ENCODE measurements around the gene ZBTB5.

Gene ZBTB5

DNA sequence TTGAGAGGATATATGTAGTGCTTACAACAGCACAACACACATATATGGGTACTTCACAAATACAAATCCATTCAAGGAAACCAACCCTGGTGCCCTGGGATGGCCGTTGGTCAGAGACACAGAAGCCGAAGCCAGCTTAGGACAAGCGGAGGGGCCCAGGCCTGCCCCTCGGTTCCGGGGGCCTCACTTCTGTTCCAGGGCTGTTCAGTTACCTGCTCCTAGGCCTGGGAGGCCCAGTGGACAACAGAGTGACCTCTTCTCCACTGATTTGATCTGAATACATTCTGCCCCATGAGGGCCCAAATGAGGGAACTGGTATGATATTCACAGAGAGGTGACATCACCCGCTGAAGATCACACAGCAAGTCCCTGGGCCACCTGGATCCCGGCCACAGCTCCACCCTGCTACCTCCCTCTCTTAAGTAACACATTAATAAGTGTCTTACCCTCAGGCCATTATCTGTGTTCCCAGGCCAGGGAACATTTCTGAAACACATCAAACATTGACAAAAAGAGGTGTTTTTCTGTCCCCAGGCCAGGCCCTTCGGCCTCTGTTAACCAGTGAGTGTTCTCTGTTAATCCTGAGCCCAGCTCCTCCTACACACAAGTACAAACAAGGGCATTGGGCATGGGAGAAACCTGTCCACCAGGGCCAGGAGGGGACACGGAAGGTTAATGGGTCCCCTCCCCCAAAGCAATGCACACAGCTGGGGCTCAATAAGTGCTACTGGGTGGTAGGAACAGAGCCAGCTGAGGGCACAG is 47.2 kb downstream of the ZBTB5 start:
- DNase-seq (ENCODE audit: insufficient read length) (no peak), FAIRE-seq (no peak)
- TF ChIP-seq POLR2AphosphoS5 (IDR thresholded peaks at IDR 0.05; ENCODE audit: low read depth, low read length), result no peak
- no peak for TF ChIP-seq POLR2A (IDR thresholded peaks at IDR 0.05; ENCODE audit: low read depth, low read length)
- TF ChIP-seq TAF1 (IDR thresholded peaks at IDR 0.05; ENCODE audit: borderline replicate concordance, low read depth, low read length), result no peak

DNA sequence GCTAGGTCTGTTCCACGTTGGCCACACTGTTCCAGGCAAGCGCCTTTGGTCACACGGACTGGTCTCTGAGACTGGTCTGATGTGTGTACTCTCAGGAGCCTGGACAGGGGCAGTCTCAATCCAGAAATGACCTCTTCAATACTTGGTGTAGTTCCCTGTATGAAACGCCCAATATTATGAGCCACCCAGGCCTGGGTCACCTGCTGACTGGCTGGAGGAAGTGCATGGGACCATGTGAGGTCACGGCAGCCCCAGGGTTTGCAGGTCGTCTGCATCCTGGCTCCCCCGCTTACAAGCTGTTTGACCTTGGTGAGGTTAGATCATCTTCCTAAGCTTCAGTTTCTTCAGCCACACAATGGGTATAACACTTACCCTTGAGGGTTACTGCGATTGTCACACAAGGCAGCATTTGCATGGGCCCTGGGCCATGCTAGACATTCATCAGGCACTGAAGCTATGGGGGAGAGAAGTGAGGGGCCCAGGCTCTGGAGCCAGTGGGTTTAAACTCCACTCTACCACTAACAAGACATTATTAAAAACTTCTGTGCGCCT is 47.9 kb downstream of the ZBTB5 start:
- FAIRE-seq (no peak), DNase-seq (ENCODE audit: insufficient read length) (no peak)
- TF ChIP-seq TAF1 (IDR thresholded peaks at IDR 0.05; ENCODE audit: borderline replicate concordance, low read depth, low read length) (no peak), POLR2AphosphoS5 (IDR thresholded peaks at IDR 0.05; ENCODE audit: low read depth, low read length) (no peak), POLR2A (IDR thresholded peaks at IDR 0.05; ENCODE audit: low read depth, low read length) (no peak)

DNA sequence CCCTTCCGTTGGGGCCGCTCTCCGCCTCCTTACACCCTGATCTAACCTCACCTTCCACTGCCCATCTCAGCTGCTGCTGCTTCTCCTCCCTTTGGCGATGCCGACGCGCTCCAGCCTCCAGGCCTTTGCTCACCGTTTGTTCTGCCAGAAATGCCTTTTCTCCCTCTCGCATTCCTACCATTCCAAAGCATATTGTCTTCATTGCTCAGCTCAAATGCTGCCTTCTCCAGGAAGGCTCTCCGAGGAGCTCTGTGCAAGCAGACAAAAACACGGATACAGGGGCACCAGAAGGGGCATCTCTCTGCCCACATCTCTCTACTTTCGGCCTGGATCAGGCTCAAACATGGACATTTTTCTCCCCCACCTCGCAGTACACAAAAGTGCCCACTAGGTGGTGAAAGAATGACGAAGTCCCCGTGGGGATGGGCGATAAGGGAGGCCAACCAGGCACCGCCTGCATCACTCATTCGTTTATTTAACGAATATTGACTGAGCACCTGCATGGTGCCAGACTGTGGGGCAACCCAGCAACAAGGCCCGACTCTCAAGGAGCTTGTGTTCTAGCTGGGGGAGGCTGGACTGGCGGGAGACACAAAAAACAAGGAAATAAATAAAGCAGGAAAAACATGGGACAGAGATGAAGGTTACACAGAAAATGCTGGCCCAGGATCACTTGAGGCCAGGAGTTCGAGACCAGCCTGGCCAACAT is 50.1 kb downstream of the ZBTB5 start:
- TF ChIP-seq TAF1 (IDR thresholded peaks at IDR 0.05; ENCODE audit: borderline replicate concordance, low read depth, low read length), result no peak
- TF ChIP-seq POLR2A (IDR thresholded peaks at IDR 0.05; ENCODE audit: low read depth, low read length), result no peak
- no peak for TF ChIP-seq POLR2AphosphoS5 (IDR thresholded peaks at IDR 0.05; ENCODE audit: low read depth, low read length)
- peak; percentile 50 for DNase-seq (ENCODE audit: insufficient read length)
- peak; percentile 92 for FAIRE-seq

DNA sequence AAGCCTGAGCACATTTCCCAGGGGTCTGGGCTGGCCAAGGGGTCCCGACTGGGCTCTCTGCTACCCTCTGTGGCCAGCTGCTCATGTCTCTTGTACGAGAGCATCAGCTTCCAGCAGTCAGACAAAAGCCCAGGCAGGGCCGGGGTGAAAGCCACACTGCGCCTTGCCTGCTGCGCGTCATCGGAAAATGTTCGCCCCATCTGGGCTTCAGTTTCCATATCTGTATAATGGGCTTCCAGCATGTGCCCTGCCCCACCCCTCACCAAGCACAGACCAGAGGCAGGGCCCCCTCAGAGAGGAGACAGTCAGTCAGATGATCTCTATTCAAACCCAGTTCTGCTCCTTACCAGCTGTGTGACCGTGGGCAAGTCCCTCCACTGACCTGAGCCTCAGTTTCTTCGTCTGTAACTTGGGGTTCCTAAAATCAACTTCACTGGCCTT is 50.7 kb downstream of the ZBTB5 start:
- DNase-seq (ENCODE audit: insufficient read length) (no peak), FAIRE-seq (no peak)
- TF ChIP-seq POLR2AphosphoS5 (IDR thresholded peaks at IDR 0.05; ENCODE audit: low read depth, low read length), result no peak
- TF ChIP-seq POLR2A (IDR thresholded peaks at IDR 0.05; ENCODE audit: low read depth, low read length), result no peak
- no peak for TF ChIP-seq TAF1 (IDR thresholded peaks at IDR 0.05; ENCODE audit: borderline replicate concordance, low read depth, low read length)

DNA sequence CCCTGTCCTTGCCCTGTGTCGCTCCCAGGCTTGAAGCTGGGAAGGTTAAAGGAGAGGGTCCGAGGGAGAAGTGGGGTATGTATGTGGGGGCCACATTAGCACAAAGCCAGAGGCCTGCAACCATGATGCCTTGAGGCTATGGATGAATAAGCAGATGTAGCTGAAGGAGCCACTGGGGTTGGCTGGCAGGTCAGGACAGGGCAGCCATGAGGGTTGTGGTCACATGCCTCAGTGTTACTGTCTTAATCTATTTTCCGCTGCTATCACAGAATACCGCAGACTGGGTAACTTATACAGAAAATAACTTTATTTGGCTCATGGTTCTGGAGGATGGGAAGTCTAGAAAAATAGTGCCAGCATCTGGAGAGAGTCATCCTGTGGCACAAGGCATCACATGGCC is 51.9 kb downstream of the ZBTB5 start:
- FAIRE-seq, result no peak
- no peak for TF ChIP-seq POLR2A (IDR thresholded peaks at IDR 0.05; ENCODE audit: low read depth, low read length)
- no peak for TF ChIP-seq TAF1 (IDR thresholded peaks at IDR 0.05; ENCODE audit: borderline replicate concordance, low read depth, low read length)
- no peak for TF ChIP-seq POLR2AphosphoS5 (IDR thresholded peaks at IDR 0.05; ENCODE audit: low read depth, low read length)
- DNase-seq (ENCODE audit: insufficient read length), result no peak

DNA sequence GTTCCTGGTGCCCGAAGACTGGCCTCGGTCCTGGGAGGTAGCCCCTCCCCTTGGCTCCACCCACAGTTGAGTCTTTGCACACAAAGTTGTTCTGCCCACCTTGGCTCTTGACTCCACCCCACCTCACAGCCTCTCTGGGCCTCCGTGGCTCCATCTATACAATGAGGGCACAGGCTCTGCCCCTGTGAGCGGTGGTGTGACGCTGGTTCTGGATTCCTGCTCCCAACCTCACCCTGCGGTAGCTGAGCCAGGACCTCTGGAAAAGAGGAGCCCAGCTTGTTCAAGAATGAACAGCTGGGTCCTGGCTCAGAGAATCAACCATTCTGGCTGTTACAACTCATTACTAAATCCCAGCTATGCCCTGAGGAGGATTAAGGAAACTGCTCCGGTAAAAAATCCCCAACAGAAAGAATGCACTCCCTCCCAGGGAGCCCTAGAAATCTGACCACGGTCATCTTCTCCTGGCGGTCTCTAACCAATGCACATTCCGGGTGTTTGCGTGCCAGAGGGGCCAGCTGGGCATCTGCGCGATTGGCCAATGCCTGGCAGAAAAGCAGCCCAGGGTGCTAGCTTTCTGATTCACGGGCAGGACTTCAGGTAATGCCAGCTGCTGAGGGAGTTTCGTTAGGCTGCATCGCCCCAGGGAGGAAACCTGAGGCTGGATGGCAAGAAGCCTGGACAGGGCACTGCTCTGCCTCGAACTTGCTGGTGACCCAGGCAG is 52.7 kb downstream of the ZBTB5 start:
- DNase-seq (ENCODE audit: insufficient read length) (no peak), FAIRE-seq (no peak)
- no peak for TF ChIP-seq POLR2AphosphoS5 (IDR thresholded peaks at IDR 0.05; ENCODE audit: low read depth, low read length)
- no peak for TF ChIP-seq TAF1 (IDR thresholded peaks at IDR 0.05; ENCODE audit: borderline replicate concordance, low read depth, low read length)
- no peak for TF ChIP-seq POLR2A (IDR thresholded peaks at IDR 0.05; ENCODE audit: low read depth, low read length)

DNA sequence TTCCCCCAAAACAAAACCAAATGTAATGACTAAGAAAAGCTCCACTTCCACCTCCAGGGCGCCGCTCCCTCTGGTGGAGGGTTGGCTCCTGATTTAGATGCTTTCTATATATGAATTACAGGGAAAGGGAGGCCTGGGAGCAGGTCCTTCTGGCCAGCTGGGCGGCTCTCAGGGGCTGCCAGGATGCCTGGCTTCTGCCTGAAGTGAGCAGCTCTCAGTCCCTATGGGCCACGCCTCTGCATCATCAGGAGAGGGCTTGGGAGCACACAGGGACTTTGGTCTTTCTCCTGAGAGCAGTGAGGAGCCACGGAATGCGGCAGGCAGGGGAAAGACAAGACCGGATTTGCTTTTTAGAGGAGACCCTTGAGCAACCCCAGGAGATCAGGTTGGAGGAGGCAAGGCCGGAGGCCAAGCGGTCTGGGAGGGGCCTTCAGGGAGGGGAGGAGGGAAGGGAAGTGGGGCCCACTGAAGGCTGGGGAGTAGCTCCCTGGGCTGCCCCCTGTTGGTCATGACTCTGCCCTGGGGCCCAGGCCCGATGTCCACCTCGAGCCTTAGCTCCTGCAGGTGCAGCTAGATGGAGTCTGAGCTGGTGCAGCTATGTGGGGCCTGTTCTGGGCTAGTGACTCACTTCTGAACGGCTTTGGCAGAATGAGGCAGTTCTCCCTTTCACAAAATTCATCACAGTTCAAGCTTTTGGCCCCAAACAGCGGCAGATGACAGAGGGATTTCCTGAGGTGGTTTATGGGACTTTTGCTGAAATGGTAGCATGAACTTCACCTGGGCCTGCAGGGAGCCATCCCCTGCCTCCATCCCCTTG is 54.1 kb downstream of the ZBTB5 start:
- TF ChIP-seq TAF1 (IDR thresholded peaks at IDR 0.05; ENCODE audit: borderline replicate concordance, low read depth, low read length), result peak; percentile 71
- peak; percentile 84 for TF ChIP-seq POLR2A (IDR thresholded peaks at IDR 0.05; ENCODE audit: low read depth, low read length)
- peak; percentile 91 for TF ChIP-seq POLR2AphosphoS5 (IDR thresholded peaks at IDR 0.05; ENCODE audit: low read depth, low read length)
- DNase-seq (ENCODE audit: insufficient read length) (peak; percentile 52), FAIRE-seq (peak; percentile 93)

DNA sequence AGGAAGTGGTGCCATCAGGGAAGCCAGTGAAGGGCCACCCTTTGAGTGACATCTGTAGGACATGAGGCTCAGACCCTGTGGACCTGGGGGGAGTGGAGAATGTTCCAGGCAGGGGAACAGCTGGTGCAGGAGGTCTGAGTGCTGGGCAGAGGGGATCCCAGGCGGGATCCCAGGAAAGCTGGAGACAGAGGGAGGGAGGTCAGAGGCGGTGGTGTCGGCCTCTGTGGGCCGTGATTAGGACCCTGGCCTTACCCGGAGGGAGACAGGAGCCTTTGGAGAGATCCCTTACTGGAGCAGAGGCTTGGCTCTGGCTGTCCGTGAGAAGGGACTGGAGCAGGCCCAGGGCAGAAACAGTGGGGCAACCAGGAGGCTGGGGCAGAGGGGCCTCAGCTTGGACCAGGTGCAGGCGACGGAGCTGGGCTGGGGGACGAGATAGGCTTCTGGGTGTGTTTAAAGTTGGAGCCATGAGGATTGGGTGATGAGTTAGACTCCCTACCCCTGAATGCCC is 54.8 kb downstream of the ZBTB5 start:
- no peak for DNase-seq (ENCODE audit: insufficient read length)
- no peak for FAIRE-seq
- TF ChIP-seq TAF1 (IDR thresholded peaks at IDR 0.05; ENCODE audit: borderline replicate concordance, low read depth, low read length) (no peak), POLR2A (IDR thresholded peaks at IDR 0.05; ENCODE audit: low read depth, low read length) (peak; percentile 81), POLR2AphosphoS5 (IDR thresholded peaks at IDR 0.05; ENCODE audit: low read depth, low read length) (peak; percentile 91)

DNA sequence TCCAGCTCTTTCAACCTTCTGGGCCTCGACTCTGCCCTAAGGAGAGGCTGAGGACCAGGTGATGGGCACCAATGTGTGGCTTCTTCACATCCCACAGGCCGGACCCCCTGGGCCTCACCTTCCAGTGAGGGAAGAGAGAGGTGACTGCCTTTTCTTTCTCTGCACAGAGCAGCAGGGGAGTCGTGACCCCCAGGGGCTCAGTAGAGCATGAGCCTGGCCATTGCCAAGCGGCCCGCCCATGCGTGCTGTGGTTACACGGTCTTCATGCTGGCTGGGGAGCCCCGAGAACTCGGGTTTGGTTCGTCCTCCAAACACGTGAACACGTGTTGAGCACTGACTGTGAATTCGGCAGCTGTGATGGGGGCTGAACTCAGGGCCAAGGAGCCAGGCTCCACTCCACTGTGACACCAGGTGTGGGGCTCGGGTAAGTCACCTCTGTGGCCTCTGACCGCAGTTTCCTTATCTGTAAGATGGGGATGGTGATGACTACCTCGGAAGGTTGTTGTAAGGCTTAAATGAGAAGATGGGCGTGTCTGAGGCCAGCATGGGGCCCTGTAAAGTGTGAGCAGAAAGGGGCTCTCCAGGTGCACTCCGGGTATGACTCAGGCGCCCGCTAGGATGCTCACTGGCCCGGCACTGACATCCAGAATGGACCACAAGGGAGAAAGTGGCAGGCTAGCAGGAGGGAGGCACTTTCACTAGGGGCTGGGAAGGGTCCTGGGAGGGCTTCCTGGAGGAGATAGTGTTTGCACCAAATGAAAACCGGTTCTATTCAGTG is 56.1 kb downstream of the ZBTB5 start:
- TF ChIP-seq POLR2A (IDR thresholded peaks at IDR 0.05; ENCODE audit: low read depth, low read length) (peak; percentile 43; the same call in 1 of the 2 replicates), TAF1 (IDR thresholded peaks at IDR 0.05; ENCODE audit: borderline replicate concordance, low read depth, low read length) (peak; percentile 65), POLR2AphosphoS5 (IDR thresholded peaks at IDR 0.05; ENCODE audit: low read depth, low read length) (peak; percentile 84; the same call in 1 of the 2 replicates)
- DNase-seq (ENCODE audit: insufficient read length), result peak; percentile 73
- FAIRE-seq, result peak; percentile 99

All from GM12892 (cell line).